HG02798 (cell line): ENCODE results near the gene TRIO.

ENCODE experiments used
- ATAC-seq: cut with Tn5 transposase; IDR thresholded peaks from one replicate; pipeline ENCODE4 v1.9.1; 2021; ENCODE audit warnings: mild to moderate bottlenecking; ENCODE audit not compliant: unreplicated experiment, poor library complexity

TRIO gene

GRCh38 chr5:14458414-14458813 is 315.3 kb downstream of the TRIO start:
- no peak for ATAC-seq

DNA sequence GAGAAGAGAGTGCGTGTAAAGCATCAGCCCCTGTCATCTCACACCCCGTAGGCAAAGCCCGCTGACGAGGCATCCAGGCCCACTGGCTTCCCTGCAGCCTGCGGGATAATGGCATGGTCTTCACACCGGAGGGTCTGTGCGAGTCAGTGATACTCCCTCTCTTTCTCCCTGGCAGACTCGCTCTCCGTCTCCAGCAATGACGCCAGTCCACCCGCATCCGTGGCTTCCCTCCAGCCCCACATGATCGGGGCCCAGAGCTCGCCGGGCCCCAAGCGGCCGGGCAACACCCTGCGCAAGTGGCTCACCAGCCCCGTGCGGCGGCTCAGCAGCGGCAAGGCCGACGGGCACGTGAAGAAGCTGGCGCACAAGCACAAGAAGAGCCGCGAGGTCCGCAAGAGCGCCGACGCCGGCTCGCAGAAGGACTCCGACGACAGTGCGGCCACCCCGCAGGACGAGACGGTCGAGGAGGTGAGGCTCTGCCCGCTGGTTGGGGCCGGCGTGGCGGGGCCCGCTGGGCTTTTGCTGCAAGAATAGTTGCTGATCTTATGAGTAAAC is 317.8 kb downstream of the TRIO start:
- no peak for ATAC-seq

DNA sequence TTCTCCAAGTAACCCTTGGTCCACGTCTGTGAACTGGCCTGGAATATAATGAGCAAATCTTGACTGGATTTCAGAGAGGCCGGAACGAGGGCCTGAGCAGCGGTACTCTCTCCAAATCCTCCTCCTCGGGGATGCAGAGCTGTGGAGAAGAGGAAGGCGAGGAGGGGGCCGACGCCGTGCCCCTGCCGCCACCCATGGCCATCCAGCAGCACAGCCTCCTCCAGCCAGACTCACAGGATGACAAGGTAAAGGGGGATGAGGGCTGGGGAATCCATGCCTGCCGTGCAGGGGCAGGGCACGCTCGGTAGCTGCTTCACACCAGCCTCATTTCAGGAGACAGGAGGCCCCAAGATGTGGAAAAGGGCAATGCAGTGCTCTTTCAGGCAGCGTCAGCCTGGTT is 319.5 kb downstream of the TRIO start:
- ATAC-seq, result no peak

GRCh38 chr5:14463629-14464028 is 320.5 kb downstream of the TRIO start:
- ATAC-seq, result no peak

DNA sequence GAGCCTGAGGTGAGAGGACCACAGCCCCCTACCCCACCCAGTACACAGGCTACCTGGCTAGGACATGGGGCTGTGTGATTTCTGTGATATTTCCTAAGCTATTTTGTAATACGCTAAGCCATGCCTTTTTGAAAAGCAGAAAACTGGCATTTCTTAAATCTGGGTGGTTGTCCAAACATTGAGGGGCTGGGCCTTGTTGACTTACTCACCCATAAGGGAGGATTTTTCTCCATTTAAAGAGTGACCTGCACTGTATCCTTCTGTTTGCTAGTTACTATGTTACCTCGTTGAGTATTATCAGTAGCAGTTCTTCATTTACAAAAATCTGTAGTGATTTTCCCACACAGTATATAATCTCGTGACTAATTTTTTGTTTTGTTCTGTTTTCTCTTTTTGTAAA is 321.0 kb downstream of the TRIO start:
- no peak for ATAC-seq

DNA sequence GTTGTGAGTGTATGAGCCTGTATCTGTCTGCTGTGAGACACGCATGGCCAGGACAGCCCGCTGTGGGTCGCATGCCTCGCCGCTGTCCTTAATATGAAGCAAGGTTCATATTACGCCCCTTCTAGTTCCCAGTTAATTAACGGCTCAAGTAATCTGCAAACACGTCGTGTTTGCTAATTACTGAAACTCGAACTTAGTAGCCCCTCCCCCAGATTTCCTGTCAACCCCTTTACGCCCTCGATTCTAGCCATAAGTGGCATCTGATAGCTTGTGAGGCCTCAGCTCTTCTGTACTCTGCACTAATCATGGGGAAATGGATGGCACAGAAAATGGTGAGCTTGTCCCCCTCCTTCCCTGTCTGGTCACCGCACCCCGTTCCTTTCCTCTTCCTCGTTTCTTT is 321.5 kb downstream of the TRIO start:
- no peak for ATAC-seq

GRCh38 chr5:14465116-14465515 is 322.0 kb downstream of the TRIO start:
- ATAC-seq, result no peak

GRCh38 chr5:14465776-14466175 is 322.6 kb downstream of the TRIO start:
- no peak for ATAC-seq

GRCh38 chr5:14467251-14467650 is 324.1 kb downstream of the TRIO start:
- ATAC-seq, result no peak

DNA sequence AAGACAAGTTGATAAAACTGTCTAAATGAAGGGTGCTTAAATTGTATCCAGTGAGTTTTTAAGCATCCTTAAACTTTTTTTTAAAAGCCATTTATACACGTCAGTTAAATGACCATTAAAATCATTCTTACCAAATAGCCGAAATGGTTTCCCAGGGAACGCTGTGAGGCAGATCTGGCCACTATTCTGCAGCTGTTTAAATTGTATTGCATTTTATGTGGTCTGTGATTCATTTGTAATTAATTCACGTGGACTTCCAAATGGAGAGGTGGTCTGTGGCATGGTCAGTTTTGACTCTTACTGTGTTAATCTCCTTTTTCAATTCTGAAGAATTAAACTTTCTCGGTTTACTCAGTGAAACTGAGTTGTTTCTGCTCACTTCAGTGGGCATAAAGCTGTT is 324.7 kb downstream of the TRIO start:
- ATAC-seq, result no peak

- no peak for ATAC-seq
These were observed 326.6 kb downstream of the TRIO start for GRCh38 chr5:14469551-14470377.

- no peak for ATAC-seq
These were observed 328.4 kb downstream of the TRIO start for GRCh38 chr5:14471507-14471906.

DNA sequence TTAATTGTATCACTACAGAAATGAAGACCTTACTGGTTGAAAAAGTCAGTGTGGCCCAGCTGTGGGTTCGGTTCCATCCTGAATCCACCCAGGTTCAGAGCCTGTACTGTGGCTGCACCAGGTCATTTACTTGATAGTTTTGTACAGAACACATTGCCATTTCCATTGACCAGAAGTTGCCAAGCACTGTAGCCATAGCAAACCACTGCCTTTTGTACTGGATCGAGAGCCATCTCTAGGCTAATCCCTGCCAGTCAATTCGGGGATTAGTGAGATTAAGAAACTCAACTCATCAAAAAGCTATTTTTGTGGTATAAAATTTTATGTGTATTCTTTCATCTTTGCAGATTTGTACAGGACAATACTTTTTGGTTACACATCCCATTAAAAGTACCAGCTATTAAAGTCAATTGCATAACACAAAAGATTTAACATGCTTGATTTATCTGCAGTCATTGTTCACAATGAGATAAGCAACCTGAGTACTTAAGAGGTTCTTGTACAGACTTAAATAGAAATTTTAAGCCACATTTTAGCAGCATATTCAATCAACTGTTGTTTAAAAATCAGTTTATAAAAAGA is 329.9 kb downstream of the TRIO start:
- ATAC-seq, result no peak

DNA sequence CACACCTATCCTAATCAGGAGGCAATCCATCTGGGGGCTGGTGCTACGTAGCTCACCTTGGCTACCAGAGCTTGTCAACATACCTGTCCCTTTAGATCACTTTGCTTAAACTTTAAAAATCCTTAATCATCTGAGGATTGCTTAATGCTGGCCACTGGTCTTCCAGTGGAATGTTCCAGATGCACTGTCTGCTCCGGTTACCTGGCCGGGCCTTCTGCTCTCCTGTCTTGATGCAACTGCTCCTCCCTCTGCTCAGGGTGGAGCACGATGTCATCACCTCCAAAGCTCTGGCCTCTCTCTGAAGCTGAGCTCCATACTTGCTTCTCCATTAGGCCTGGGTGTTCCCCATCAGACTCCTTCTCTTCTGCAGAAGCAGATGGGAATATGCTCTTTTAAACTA is 331.9 kb downstream of the TRIO start:
- ATAC-seq, result no peak

GRCh38 chr5:14476786-14477435 is 333.8 kb downstream of the TRIO start:
- no peak for ATAC-seq

DNA sequence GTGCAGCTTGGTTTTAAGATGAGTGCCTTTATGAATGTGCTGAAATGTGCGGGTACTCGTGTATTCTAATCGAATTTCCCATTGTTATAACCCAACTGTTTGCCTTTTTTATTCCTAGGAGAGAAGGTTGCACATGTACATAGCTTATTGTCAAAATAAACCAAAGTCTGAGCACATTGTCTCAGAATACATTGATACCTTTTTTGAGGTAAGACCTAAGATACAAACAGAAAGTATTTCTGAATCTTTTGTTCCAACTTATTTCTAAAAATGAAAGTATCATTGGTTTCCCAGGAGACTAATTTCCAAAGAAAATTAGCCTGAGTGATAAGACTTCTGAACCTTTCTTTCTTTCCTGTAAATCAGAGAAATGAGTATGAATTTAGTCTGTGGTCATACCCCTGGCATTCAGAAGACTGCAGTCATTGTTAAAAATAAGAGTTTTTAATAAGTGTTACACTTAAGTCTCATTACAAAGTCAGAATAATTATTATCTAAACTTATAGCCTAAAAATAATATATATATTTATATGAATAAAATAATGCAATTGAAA is 336.1 kb downstream of the TRIO start:
- ATAC-seq, result no peak

GRCh38 chr5:14481349-14481748 is 338.2 kb downstream of the TRIO start:
- no peak for ATAC-seq

DNA sequence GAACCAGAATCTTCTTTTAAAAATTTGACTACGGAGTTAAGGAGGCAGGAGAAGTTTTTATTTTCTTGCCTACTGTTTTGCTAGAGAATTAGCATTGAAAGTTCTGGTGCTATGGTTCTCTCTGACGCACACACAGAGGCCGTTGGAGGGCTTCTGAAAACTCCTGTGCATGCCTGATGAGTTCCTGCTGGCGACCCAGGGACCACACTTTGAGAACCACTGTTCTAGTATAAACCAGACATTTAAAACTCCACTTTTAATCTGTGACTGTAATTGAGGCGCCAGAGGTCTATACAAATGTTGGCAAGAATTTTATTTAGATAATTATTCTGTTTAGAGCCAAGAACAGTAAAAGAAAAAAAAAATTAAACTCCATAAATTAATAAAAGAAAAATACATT is 338.9 kb downstream of the TRIO start:
- no peak for ATAC-seq

GRCh38 chr5:14483504-14484157 is 340.5 kb downstream of the TRIO start:
- no peak for ATAC-seq

DNA sequence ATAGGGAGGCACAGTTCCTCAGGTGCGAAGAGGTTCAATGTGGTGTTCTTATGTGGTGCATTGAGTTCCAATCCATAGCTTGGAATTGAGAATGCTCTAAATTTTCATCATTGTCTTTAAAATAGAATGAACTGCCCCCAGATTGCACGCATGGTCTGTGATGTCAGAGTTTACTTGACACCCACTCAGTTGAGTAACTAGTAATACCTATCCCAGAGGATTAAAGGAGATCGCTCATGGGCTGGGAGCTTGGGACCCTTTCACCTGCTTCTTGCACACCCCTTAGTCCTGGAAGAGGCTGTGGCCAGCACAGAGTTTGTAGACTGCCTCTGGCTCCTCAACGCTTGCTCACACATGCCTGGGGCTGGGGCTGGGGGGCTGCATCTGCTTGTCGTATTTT is 343.3 kb downstream of the TRIO start:
- ATAC-seq, result no peak
